Mucosa of stomach (tissue), 1 donor: ENCODE data around the gene SERTAD3.
"Not testable (repeated sequence)": the region's sequence is repeated elsewhere in the genome, so short reads cannot be mapped to it uniquely, and the experiment has no call there.

Source experiments
- H3K27me3 ChIP-seq: one replicate; pipeline ENCODE4 v1.7.0; 2013; ENCODE audit warnings: mild to moderate bottlenecking, low read length; ENCODE audit not compliant: control insufficient read depth, insufficient read depth
- H3K36me3 ChIP-seq: one replicate; pipeline ENCODE4 v1.7.0; 2013; ENCODE audit warnings: low read length; ENCODE audit not compliant: control insufficient read depth, insufficient read depth
- H3K4me1 ChIP-seq: one replicate; pipeline ENCODE4 v1.7.0; 2013; ENCODE audit warnings: mild to moderate bottlenecking, low read length; ENCODE audit not compliant: control insufficient read depth, insufficient read depth
- H3K4me3 ChIP-seq: one replicate; pipeline ENCODE4 v1.7.0; 2013; ENCODE audit warnings: low read length
- H3K9ac ChIP-seq: one replicate; pipeline ENCODE4 v1.7.0; 2013; ENCODE audit warnings: mild to moderate bottlenecking, low read length, moderate library complexity
- H3K9me3 ChIP-seq: one replicate; pipeline ENCODE4 v1.7.0; 2013; ENCODE audit warnings: mild to moderate bottlenecking, low read length, moderate library complexity; ENCODE audit not compliant: control insufficient read depth
- donor health status: Pancreatic carcinoma.

SERTAD3 gene

GRCh38 chr19:40433391-40434216 lies 10.5 kb downstream of the SERTAD3 start:
- Histone ChIP-seq H3K9me3 (no peaks in the 10 kb centered on the region), H3K4me1 (peaks cover 17% of the 10 kb centered on the region)

GRCh38 chr19:40432760-40433159 lies 11.4 kb downstream of the SERTAD3 start:
- Histone ChIP-seq H3K9ac (peak overlapping the region; percentile 85), H3K4me3 (peak overlapping the region; percentile 61), H3K4me1 (peaks cover 17% of the 10 kb centered on the region)
- H3K27me3 ChIP-seq, H3K9me3 ChIP-seq, H3K36me3 ChIP-seq: not testable (repeated sequence)

More at GRCh38 chr19:40433391-40434216, 10.5 kb downstream of the SERTAD3 start:
- H3K4me3 ChIP-seq: peak overlapping the region; percentile 61
- H3K27me3 ChIP-seq: no peaks in the 10 kb centered on the region
- no peaks in the 10 kb centered on the region for H3K36me3 ChIP-seq
- H3K9ac ChIP-seq: peak overlapping the region; percentile 85

GRCh38 chr19:40431698-40432097 lies 12.4 kb downstream of the SERTAD3 start:
- no peak overlapping the region for H3K4me3 ChIP-seq
- no peaks in the 10 kb centered on the region for H3K9me3 ChIP-seq
- no peaks in the 10 kb centered on the region for H3K36me3 ChIP-seq
- H3K4me1 ChIP-seq: peaks cover 17% of the 10 kb centered on the region
- H3K9ac ChIP-seq: no peak overlapping the region
- no peaks in the 10 kb centered on the region for H3K27me3 ChIP-seq

GRCh38 chr19:40430242-40430641 lies 13.9 kb downstream of the SERTAD3 start:
- not testable (repeated sequence) for H3K27me3 ChIP-seq, H3K4me3 ChIP-seq, H3K36me3 ChIP-seq, H3K9ac ChIP-seq, H3K9me3 ChIP-seq
- peaks cover 17% of the 10 kb centered on the region for H3K4me1 ChIP-seq

GRCh38 chr19:40428197-40428596 lies 15.9 kb downstream of the SERTAD3 start:
- not testable (repeated sequence) for H3K9ac ChIP-seq, H3K4me3 ChIP-seq, H3K9me3 ChIP-seq, H3K27me3 ChIP-seq, H3K36me3 ChIP-seq
- peaks cover 13% of the 10 kb centered on the region for H3K4me1 ChIP-seq

- peak within 1 kb of the TSS; percentile 99 for H3K9ac ChIP-seq
- peaks cover 25% of the 10 kb centered on the region for H3K4me1 ChIP-seq
- H3K9me3 ChIP-seq: no peaks in the 10 kb centered on the region
- H3K4me3 ChIP-seq: peak within 1 kb of the TSS; percentile 95
- no peaks in the 10 kb centered on the region for H3K36me3 ChIP-seq
- no peaks in the 10 kb centered on the region for H3K27me3 ChIP-seq
Observed at GRCh38 chr19:40425450-40426287, 18.5 kb downstream of the SERTAD3 start, which contains the start of gene SERTAD1. SERTAD1 (minus strand) TSS chr19:40425992; CDS start chr19:40423546, 2,446 bp downstream.

- H3K36me3 ChIP-seq: no peaks in the 10 kb centered on the region
- peak overlapping the region; percentile 95 for H3K4me3 ChIP-seq
- H3K9me3 ChIP-seq: no peaks in the 10 kb centered on the region
- H3K9ac ChIP-seq: peak overlapping the region; percentile 99
- H3K4me1 ChIP-seq: peaks cover 25% of the 10 kb centered on the region
- no peaks in the 10 kb centered on the region for H3K27me3 ChIP-seq
Observed at GRCh38 chr19:40424637-40425449, 19.3 kb downstream of the SERTAD3 start.

GRCh38 chr19:40423938-40424337 lies 20.2 kb downstream of the SERTAD3 start:
- Histone ChIP-seq H3K4me1 (peaks cover 25% of the 10 kb centered on the region), H3K4me3 (no peak overlapping the region), H3K36me3 (no peaks in the 10 kb centered on the region), H3K9ac (peak overlapping the region; percentile 99), H3K27me3 (no peaks in the 10 kb centered on the region), H3K9me3 (no peaks in the 10 kb centered on the region)

- H3K4me3 ChIP-seq: no peak overlapping the region
- peaks cover 25% of the 10 kb centered on the region for H3K4me1 ChIP-seq
- H3K9ac ChIP-seq: peak overlapping the region; percentile 44
Observed at GRCh38 chr19:40422748-40423566, 21.2 kb downstream of the SERTAD3 start.

GRCh38 chr19:40421993-40422747 lies 22.0 kb downstream of the SERTAD3 start:
- Histone ChIP-seq H3K4me1 (peaks cover 30% of the 10 kb centered on the region), H3K9ac (peak overlapping the region; percentile 98), H3K36me3 (no peaks in the 10 kb centered on the region), H3K27me3 (no peaks in the 10 kb centered on the region), H3K9me3 (no peaks in the 10 kb centered on the region), H3K4me3 (no peak overlapping the region)

More at GRCh38 chr19:40422748-40423566, 21.2 kb downstream of the SERTAD3 start:
- Histone ChIP-seq H3K36me3 (no peaks in the 10 kb centered on the region), H3K9me3 (no peaks in the 10 kb centered on the region), H3K27me3 (no peaks in the 10 kb centered on the region)
